UCSD-AML1 (cell line): ENCODE data around the gene AGO4.
"Not testable (repeated sequence)": the region's sequence is repeated elsewhere in the genome, so short reads cannot be mapped to it uniquely, and the experiment has no call there.

Experiments
- DNase-seq: peaks from one replicate; lab custom pipeline; 2025; ENCODE audit not compliant: unreplicated experiment; lab: John Stamatoyannopoulos, UW

The AGO4 gene

DNA sequence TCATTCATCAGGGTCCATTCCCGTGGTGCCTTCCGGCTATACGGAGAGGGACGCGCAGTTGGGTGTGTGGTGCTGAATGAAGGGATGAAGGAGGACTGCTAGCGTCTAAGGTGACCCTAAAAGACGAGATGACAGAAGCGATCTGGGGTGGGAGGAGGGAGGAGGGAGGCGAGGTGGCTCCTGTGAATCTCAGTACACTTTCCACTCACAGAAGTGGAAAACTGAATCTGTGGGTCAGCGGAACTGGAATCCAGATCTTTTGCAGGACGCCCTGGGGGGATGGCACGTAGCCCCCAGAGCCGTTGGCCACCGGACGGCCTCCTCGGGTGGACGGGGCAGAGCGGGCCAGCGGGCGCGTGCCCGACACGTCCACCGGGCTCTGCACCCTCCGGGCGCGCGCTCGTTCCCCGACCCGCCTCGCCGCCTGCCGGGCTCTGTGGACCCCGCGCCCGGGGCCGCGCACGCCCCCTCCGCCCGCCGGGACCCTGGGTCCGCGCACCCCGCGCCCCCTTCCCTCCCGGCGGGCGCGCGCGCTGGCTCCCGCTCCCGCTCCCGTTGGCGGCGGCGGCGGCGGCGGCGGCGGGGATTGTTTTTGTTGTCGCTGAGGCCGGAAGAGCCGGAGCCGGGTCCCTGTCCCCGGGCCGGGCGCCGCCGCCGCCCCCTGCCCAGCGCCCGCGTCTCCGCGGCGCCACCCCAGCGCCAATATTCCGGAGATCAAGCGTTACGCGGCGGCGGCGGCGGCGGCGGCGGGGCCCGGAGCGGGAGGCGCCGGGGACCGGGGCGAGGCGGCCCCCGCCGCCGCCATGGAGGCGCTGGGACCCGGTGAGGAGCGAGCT, at the start of gene AGO4:
Gene AGO4, plus strand, starts transcription at position 403 of the 836 bp plus-strand sequence. Its CDS starts 401 bp downstream, at position 804.
- peak; percentile 47 for DNase-seq

DNA sequence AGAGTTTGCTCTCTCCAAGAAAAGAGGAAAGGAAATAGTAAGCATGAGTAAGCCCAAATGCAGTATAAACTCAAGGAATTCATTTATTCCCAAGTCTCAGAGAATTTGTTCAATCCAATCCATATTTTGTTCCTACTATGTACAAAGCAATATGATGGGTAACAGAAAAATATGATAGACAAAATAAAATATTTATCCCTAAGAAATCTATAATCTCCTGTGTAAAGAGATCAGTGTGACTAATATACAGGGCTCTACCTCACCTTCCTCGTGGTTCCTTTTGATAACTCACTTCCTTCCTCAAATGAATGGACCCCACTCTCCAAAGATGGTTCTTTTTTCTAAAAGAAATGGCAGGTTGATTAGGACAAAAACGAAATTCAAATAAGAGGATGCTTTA, 45.7 kb upstream of the AGO4 start:
- no peak for DNase-seq

DNA sequence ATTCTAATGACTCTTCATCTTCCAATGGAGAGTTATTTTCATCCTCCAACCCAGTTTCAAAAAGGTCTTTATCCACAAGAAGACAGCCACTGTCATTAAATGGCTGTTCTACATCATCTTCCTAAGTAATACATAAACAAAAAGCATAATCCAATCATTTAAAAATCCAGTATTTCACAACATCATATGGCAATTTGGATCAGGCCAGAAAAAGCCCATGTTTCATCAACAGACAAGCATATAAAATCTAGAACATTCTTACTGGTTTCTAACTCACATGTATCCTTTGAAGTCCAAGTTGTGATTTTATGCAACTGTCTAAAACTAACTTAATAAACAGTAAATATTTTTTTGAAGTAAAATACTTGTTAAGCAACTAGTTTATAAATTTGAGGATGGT, 44.6 kb upstream of the AGO4 start:
- no peak for DNase-seq

DNA sequence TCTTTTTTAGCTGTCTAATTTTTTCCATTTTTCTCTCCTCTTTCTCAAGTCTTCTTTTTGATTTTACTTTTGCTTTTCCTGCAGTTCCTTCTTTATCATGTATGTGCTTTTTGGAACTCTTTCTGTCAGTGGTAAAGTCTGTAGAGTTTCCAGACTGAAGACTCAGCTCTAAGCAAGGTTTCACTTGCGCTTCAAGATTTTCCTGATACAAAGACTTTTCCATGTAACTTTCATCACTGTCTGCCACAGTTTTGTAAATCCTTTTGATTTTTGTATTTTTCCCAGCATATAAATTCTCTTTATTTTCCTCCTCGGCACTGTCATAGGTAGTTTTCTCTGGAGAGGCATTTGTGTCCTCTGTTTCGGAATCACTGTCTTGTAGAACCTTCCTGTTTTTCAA, 43.5 kb upstream of the AGO4 start:
- no peak for DNase-seq

DNA sequence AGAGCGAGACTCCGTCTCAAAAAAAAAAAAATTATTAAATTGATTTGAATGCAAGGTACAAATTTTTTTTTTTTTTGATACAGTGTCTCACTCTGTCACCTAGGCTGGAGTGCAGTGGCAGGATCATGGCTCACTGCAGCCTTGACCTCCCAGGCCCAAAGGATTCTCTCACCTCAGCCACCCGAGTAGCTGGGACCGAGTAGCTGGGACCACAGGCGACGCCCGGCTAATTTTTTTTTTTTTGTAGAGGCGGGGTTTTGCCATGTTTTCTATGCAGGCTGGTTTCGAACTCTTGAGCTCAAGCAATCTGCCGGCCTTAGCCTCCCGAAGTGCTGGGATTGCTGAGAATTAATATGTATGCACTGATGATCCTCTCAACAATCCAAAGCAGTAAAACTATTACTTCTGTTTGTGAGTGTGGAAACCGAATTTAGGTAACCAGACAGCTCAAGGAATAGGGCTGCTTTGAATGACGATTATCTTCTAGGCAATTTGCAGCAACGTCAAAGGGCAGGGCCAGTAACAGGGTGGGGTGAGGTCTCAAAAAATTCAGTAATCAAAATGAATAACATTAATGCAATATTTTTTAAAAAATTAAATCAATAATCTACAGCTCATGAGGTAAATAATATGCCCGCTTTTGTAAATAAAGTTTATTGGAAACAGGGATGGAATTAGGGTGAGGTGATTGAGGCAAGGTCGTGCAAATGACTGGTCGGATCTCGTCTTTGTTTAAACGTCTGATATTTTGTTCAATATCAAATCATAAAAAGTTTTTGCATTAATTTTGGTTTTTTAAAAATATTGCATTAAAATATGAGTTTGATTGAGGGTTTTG, 39.2 kb upstream of the AGO4 start:
- DNase-seq, result no peak

DNA sequence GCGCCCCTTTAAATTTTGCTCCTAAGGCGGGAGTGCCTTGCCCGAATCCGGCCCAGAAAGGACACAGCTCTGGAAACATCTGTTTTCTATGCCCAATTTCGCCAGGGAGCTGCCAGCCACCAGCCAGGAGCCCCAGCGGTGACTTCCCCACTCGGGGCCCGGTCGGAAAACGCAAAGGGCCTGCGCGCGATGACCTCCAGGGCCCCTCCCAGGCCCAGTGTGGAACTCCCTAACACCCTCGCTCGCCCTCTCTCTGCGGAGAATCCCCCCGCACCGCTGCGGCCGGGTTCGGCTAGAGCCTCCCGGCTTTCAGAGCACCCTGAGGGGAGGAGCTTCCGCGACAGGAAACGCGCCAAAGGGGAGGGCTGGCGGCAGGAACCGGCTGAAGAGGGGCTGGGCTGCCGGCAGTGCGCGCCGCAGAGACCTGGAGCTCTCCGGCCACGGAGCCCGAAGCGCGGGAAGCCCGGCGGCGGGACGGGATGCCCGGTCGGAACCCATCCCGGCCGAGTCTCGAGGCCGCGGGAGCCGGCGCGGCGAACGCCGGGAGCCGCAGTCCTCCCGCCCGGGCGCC, 38.5 kb upstream of the AGO4 start:
- peak; percentile 91 for DNase-seq

DNA sequence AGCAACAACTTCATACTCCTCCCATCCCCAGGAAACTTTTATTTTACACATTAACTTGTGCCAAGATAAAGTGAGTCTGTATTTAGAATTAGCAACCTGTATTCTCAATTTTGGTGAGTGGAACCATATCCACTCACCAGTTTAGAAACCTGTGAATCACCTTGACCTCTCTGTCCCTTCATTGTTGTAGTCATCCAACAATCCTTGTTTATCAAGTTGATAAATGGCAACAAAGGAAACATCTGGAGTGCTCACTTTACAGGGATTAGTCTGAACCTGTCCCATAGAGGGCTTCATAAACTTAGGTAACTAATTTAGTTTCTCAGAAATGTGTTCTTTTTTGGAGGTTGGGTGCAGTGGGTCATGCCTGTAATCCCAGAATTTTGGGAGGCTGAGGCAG, 34.1 kb upstream of the AGO4 start:
- no peak for DNase-seq

DNA sequence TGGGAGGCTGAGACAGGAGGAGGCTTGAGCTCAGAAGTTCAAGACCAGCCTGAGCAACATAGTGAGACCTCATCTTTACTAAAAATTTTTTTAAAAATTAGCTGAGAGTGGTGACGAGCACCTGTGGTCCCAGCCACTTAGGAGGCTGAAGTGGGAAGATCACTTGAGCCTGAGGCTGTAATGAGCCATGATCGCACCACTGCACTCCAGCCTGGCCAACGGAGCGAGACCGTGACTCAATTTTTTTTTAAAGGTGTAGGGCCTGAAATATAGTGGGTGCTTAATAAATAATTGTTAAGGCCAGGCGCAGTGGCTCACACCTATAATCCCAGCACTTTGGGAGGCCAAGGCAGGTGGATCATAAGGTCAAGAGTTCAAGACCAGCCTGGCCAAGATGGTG, 31.6 kb upstream of the AGO4 start:
- DNase-seq, result not testable (repeated sequence)

DNA sequence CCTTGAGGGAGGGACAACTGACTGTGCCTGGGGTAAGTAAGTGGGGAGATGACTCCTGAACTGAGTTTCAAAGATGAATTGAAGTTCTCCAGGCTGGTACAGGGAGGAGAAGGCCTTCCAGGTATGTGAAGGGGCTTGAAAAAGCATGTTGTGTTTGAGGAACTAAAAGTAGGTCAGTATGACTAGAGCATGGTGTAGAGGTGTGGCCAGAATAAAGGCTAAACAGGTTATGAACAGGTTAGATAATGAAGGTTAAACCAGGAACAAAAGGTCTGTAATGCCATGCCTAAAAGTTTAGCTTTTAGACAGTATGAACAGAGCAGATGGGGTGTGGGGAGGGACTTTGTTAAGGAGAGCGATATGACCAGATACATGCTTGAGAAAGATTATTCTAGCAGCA, 30.7 kb upstream of the AGO4 start:
- no peak for DNase-seq

DNA sequence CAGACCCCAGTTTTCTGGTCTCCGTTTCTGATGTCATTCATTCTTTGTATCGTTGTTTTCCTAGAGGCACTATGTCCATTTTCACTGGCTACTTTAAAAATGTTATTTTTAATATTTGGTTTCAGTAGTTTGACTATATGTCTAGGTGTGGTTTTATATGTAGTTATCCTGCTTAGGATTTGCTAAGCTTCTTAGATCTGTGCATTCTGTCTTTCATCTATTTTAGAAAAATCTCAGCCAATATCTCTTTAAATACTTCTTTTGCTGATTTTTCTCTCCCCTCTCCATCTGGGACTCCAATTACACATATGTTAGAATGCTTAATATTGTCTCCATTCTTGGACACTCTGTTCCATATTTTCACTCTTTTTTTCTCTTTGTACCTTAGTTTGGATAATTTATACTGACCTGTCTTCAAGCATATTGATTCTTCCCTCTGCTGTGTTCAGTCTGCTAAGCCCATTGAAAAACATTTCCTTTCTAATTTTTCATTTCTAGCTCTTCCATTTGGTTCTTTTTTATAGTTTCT, 24.7 kb upstream of the AGO4 start:
- no peak for DNase-seq

DNA sequence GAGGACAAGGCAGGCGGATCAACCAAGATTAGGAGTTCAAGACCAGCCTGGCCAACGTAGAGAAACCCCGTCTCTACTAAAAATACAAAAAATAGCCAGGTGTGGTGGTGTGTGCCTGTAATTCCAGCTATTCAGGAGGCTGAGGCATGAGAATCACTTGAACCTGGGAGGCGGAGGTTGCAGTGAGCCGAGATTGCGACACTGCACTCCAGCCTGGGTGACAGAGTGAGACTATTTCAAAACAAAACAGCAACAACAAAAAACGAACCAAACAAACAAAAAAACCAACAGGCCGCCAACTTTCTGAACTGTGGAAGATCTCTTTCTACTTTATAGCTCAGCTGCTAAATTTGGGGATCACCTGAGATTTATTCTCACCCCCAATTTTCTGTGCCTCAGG, 23.5 kb upstream of the AGO4 start:
- not testable (repeated sequence) for DNase-seq

DNA sequence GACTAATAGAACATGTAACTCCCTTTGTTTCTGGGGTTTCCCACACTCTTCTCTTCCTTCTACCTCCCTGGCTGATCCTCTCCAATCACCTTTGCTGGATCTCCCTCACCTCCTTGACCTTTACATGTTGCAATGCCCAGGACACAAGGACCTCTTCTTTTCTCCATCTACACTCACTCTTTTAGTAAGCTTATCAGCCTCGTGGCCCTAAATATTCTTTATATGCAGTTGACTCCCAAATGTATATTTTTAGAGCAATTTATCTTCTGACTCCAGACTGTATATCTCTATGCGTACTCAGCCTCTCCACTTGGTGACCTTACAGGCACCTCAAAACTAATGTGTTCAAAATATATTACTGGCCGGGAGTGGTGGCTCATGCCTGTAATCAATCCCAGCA, 19.7 kb upstream of the AGO4 start:
- DNase-seq, result no peak

DNA sequence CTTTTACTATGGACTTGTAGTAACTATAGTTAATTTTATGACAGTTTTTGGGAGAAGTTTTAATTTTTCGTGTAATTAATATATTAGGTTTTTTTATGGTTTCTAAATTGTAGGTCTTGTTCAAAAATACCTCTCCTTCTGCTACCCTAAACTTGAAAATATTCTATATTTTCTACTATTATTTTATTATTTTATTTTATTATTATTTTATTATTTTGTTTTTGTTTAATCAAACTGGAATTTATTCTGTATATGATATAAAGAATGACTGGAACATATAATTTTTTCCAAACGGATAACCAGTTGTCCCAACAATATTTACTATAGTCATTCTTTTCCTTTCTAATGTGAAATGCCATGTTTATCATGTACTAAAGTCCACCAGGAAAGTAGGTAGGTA, 17.1 kb upstream of the AGO4 start:
- no peak for DNase-seq

DNA sequence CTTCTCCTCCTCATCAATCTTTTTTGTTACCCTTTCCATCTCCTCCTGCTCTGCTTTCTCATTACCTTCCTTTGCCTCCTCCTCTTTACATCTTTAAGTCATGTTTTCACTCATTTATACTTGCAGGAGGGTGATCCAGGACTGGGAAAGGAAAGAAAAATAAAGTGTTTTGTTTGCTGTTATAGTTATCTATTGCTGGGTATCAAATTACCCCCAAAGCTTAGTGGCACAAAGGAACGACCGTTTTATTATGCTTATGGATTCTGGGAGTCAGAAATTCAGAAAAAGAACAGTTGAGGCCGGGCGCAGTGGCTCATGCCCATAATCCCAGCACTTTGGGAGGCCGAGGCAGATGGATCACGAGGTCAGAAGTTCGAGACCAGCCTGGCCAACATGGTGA, 12.5 kb upstream of the AGO4 start:
- DNase-seq, result no peak

DNA sequence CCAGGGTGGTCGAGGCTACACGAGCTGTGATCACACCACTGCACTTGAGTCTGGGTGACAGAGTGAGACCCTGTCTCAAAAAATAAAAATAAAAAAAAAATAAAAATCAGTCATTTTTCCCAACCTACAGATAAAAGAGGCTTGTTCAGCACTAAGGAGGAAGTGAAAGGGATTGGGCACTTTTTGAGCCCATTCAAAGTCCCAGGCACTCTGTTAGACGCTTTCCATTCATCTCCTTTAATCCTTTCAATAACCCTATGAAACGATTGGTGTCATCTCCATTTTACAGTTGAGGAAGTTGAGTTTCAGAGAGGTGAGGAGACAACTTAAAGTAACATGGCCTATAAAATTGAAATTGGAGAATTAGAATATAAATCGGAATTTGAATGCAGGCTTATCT, 10.4 kb upstream of the AGO4 start:
- no peak for DNase-seq

DNA sequence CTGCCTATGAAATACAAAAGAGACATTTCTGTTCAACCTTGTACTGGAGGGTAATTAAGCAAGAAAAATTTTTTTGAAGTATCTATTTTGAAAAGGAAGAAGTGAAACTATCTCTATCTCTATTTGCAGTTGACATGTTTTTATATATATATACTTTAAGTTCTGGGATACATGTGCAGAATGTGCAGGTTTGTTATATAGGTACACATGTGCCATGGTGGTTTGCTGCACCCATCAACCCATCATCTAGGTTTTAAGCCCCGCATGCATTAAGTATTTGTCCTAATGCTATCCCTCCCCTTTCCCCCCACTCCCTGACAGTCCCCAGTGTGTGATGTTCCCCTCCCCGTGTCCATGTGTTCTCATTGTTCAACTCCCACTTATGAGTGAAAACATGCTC, 9.8 kb upstream of the AGO4 start:
- DNase-seq, result not testable (repeated sequence)

DNA sequence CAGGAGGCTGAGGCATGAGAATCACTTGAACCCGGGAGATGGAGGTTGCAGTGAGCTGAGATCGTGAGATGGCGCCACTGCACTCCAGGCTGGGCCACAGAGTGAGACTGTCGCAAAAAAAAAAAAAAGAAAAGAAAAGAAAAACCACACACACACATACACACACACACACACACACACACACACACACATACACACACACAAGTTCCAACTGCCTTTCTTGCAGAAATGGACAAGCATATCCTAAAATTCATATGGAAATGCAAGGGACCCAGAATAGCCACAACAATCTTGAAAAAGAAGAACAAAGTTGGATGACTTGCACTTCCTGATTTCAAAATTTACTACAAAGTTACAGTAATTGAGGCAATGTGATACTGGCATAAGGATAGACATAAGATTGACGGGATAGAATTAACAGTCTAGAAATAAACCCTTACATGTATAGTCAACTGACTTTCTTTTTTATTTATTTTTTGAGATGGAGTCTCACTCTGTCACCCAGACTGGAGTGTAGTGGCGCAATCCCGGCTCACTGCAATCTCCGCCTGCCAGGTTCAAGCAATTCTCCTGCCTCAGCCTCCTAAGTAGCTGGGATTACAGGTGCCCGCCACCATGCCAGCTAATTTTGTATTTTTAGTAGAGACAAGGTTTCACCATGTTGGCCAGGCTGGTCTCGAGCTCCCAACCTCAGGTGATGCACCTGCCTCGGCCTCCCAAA, 7.5 kb upstream of the AGO4 start:
- DNase-seq, result peak; percentile 24

DNA sequence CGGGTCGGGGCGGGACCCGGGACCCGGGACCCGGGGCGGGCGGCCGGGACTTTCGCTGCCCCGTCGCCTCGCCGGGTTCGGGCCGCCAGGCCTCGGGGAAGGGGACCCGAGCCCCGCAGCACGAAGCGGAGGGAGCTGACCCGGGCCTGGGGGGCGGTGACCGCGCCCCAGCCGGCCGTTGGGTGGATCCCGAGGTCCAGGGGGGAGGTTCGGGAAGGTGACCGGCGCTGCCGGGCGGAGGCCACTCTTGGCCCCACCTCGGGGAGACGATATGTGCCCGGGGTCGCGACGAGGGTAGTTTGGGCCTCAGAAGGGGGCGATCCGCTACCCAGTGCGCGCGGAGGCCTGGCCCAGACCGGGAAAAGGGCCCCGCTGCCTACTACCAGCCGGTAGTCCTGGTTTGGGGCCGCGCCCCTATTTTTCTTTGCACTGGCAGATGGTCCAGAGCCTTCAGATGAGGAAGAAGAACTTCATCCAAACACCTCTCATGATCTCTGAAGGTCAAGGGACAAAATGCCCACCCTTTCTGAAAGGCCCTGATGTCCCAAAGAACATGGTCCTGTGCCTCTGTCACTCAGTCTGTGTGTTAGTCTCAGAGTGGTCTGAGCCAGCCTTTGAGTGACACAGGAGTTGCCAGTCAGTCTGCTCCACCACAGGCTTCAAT, 766 bp downstream of the AGO4 start:
- DNase-seq, result peak; percentile 37

DNA sequence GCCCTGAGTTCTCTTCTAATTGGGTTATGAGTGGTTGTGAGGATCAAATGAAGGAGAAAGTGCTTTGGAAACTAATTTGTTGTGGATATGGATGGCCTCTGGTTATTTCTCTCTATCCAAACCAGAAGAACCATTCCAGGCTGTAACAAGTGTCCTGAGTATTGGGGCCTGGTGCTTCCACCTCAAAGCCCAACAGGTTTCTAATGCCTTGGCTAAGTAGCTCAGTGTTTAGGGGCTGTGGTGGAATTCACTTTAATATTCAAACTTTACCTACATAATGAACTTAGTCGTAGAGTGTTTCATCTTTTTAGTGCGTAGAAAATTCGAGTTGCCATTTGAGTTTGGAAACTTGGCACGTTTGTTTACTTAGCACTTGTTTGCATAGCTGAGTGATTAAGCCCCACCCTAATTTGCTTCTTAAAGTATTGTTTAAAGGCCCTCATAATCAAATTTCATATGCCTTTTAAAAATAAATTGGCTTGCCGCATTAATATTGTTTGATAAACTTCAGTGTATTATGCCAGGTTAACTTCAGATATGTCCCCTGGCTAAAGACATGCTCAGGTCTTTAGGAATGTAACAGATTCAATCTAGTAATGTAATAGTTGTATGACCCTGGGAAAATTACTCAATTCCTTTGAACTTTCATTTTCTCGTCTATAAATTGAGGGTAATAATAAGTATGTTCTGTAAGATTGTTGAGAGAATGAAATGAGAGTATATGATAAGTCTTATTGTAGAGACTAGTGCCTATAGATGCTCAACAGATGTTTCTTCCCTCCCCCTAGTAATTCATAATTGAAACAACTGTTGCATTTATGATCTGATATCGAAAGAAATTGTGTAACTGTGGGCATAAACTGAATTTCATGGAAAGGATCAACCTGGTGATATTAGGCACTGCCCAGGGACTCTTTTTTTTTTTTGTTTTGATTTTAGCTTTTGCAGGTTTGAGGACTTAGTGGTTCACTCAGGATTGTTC, 1.6 kb downstream of the AGO4 start:
- DNase-seq, result no peak
